Stomach (tissue), 4 donors: ENCODE measurements around the gene SPATA33.

Experiments used
- EP300 ChIP-seq: sonication (generic); formaldehyde crosslinking; IDR thresholded peaks from one replicate; pipeline ENCODE4 v1.6.1; 2017; ENCODE audit warnings: antibody characterized with exemption
- TF ChIP-seq, protein P1 (sequence below), 7 experiments: fragments of 450-650 bp in 4 of 7; fragments of 200-600 bp in 3 of 7; sonication (generic) in 3 of 7; IDR thresholded peaks; one replicate each; pipeline ENCODE4 v1.5.1; 2016 to 2019; ENCODE audit warnings: antibody characterized with exemption in 7 of 7, control low read depth in 2 of 7, mild to moderate bottlenecking in 1 of 7

DNA sequence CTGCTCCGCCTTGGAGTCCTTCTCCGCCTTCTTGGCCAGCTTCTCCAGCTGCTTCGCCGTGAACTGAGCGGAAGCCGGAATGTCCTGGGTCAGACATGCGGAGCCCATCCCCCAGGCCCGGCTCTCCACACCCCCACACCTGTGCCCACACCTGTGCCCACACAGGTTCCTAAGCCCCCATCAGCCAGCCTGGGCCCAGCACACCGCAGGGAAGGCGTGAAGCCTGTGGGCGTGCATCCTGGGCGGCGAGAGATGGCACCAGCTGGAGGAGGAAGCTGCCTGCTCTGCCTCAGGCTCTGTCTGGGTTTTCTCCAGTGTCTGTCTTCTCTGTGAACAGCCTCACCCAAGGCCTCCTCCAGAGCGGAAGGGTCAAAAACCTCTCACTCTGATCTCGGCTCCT, 6.1 kb upstream of the SPATA33 start:
- TF ChIP-seq, protein P1, sequence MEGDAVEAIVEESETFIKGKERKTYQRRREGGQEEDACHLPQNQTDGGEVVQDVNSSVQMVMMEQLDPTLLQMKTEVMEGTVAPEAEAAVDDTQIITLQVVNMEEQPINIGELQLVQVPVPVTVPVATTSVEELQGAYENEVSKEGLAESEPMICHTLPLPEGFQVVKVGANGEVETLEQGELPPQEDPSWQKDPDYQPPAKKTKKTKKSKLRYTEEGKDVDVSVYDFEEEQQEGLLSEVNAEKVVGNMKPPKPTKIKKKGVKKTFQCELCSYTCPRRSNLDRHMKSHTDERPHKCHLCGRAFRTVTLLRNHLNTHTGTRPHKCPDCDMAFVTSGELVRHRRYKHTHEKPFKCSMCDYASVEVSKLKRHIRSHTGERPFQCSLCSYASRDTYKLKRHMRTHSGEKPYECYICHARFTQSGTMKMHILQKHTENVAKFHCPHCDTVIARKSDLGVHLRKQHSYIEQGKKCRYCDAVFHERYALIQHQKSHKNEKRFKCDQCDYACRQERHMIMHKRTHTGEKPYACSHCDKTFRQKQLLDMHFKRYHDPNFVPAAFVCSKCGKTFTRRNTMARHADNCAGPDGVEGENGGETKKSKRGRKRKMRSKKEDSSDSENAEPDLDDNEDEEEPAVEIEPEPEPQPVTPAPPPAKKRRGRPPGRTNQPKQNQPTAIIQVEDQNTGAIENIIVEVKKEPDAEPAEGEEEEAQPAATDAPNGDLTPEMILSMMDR (IDR thresholded peaks at IDR 0.05) = no peak
- no peak for TF ChIP-seq EP300
